ENCODE data around the gene PTPRK.

Gene PTPRK

GRCh38 chr6:128242765-128243403, 277.5 kb downstream of the PTPRK start:
- DNase-seq = no peak

GRCh38 chr6:128241216-128241615, 279.2 kb downstream of the PTPRK start:
- no peak for DNase-seq

- DNase-seq = peak in 1 of 4 experiments; percentile 19
Measured at GRCh38 chr6:128240024-128240428, 280.4 kb downstream of the PTPRK start.

- DNase-seq = no peak
Measured at GRCh38 chr6:128239146-128239545, 281.3 kb downstream of the PTPRK start.

- no peak for DNase-seq
Measured at GRCh38 chr6:128238225-128238624, 282.2 kb downstream of the PTPRK start.

- no peak for DNase-seq
Measured at GRCh38 chr6:128235556-128235955, 284.8 kb downstream of the PTPRK start.

GRCh38 chr6:128233531-128233930, 286.9 kb downstream of the PTPRK start:
- DNase-seq = no peak

GRCh38 chr6:128230267-128230989, 290.0 kb downstream of the PTPRK start:
- no peak for DNase-seq

GRCh38 chr6:128225612-128226011, 294.8 kb downstream of the PTPRK start:
- no peak for DNase-seq

GRCh38 chr6:128216917-128217316, 303.5 kb downstream of the PTPRK start:
- no peak for DNase-seq

- peak in 1 of 4 experiments; percentile 1 for DNase-seq
Measured at GRCh38 chr6:128209771-128210170, 310.6 kb downstream of the PTPRK start.

GRCh38 chr6:128208851-128209580, 311.4 kb downstream of the PTPRK start:
- no peak for DNase-seq

- DNase-seq = no peak
Measured at GRCh38 chr6:128208078-128208477, 312.3 kb downstream of the PTPRK start.

GRCh38 chr6:128206610-128207426, 313.6 kb downstream of the PTPRK start:
- no peak for DNase-seq

- no peak for DNase-seq
Measured at GRCh38 chr6:128204616-128205015, 315.8 kb downstream of the PTPRK start.

- DNase-seq = no peak
Measured at GRCh38 chr6:128202169-128202765, 318.1 kb downstream of the PTPRK start.

- DNase-seq = no peak
Measured at GRCh38 chr6:128200789-128201188, 319.6 kb downstream of the PTPRK start.

GRCh38 chr6:128199461-128199860, 320.9 kb downstream of the PTPRK start:
- no peak for DNase-seq

GRCh38 chr6:128192972-128193371, 327.4 kb downstream of the PTPRK start:
- DNase-seq = no peak

GRCh38 chr6:128188678-128189077, 331.7 kb downstream of the PTPRK start:
- no peak for DNase-seq

GRCh38 chr6:128186729-128187128, 333.7 kb downstream of the PTPRK start:
- no peak for DNase-seq

- DNase-seq = no peak
Measured at GRCh38 chr6:128179876-128180438, 340.4 kb downstream of the PTPRK start.
